Keratinocyte (primary cell): ENCODE data around the gene GAST.

ENCODE experiments used
- EZH2 ChIP-seq: IDR thresholded peaks from one replicate; pipeline ENCODE4 v1.6.1; 2012; ENCODE audit warnings: inconsistent platforms, mild to moderate bottlenecking, low read length, moderate library complexity
- TF ChIP-seq, protein P1 (sequence below), 3 experiments: IDR thresholded peaks in 1 of 3; conservative IDR thresholded peaks in 1 of 3; optimal IDR thresholded peaks in 1 of 3; 2 replicates in 2 of 3; 3 replicates in 1 of 3; pipeline versions ENCODE3 to v1.5.1; 2011; ENCODE audit warnings: low read length in 3 of 3, mild to moderate bottlenecking in 3 of 3, moderate library complexity in 2 of 3, control low read depth in 1 of 3, inconsistent platforms in 1 of 3; ENCODE audit not compliant: insufficient read depth in 2 of 3; ENCODE audit errors: extremely low read depth in 1 of 3

DNA sequence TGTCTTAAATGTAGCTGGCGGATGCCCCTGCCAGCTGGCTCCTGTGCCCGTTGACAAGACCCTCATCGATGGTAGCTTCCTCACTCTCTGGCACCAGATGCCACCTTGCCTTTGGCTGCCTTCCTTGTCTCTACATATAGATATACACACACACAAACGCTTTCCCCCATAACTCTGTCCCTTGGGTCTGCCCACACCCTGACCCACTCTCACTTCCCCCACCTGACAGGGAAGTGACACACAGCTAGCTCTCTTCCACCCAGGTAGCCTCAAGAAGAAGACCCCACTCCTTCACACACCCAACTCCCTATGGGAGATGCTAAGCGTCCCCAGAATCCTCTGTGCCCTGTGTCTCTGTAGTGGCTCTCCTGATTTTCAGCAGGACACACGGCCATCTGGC lies 48.7 kb downstream of the GAST start:
- TF ChIP-seq, protein P1, sequence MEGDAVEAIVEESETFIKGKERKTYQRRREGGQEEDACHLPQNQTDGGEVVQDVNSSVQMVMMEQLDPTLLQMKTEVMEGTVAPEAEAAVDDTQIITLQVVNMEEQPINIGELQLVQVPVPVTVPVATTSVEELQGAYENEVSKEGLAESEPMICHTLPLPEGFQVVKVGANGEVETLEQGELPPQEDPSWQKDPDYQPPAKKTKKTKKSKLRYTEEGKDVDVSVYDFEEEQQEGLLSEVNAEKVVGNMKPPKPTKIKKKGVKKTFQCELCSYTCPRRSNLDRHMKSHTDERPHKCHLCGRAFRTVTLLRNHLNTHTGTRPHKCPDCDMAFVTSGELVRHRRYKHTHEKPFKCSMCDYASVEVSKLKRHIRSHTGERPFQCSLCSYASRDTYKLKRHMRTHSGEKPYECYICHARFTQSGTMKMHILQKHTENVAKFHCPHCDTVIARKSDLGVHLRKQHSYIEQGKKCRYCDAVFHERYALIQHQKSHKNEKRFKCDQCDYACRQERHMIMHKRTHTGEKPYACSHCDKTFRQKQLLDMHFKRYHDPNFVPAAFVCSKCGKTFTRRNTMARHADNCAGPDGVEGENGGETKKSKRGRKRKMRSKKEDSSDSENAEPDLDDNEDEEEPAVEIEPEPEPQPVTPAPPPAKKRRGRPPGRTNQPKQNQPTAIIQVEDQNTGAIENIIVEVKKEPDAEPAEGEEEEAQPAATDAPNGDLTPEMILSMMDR (optimal IDR thresholded peaks at IDR 0.05 in 1 of 3, IDR thresholded peaks at IDR 0.05 in 1 of 3, conservative IDR thresholded peaks at IDR 0.05 in 1 of 3; ENCODE audit: extremely low read depth in 1 of 3, insufficient read depth in 2 of 3, low read length in 3 of 3) = no peak
- no peak for TF ChIP-seq EZH2
